Transverse colon (tissue), 4 donors: ENCODE measurements around the gene STK32B. TPM values are rescaled to one million over a fixed set of nuclear protein-coding genes. Genes with fewer than 3 reads are reported as not detected.

Experiments
- DNase-seq: peaks from one replicate; pipeline ENCODE4 v3.0.0-alpha.2; 2019
- H3K27ac ChIP-seq, 4 donors: fragments of 200-600 bp; sonication (generic); 2 replicates each; pipeline ENCODE4 v1.5.1; 2016 to 2018; ENCODE audit warnings: inconsistent platforms in 4 of 4
- H3K27me3 ChIP-seq: fragments of 200-600 bp; sonication (generic); 2 replicates; pipeline ENCODE4 v1.5.1; 2017; ENCODE audit warnings: inconsistent platforms
- H3K36me3 ChIP-seq, 4 donors: fragments of 200-600 bp; sonication (generic); 2 replicates each; pipeline ENCODE4 v1.5.1; 2017 to 2019; ENCODE audit warnings: inconsistent platforms in 4 of 4
- H3K4me1 ChIP-seq, 4 donors: fragments of 200-600 bp; sonication (generic); 2 replicates each; pipeline ENCODE4 v1.5.1; 2017 to 2020; ENCODE audit warnings: inconsistent platforms in 4 of 4
- H3K4me3 ChIP-seq, 4 donors: fragments of 200-600 bp; sonication (generic); 1 replicate in 1 of 4; 2 replicates in 3 of 4; pipeline versions ENCODE4 v1.5.1 to v1.6.1; 2017 to 2019; ENCODE audit warnings: inconsistent platforms in 4 of 4
- H3K9me3 ChIP-seq, 2 donors: fragments of 200-600 bp; sonication (generic); 2 replicates each; pipeline ENCODE4 v1.5.1; 2017 to 2019; ENCODE audit warnings: inconsistent platforms in 2 of 2
- CTCF ChIP-seq, 5 experiments: fragments of 200-600 bp in 3 of 5; fragments of 450-650 bp in 2 of 5; sonication (generic) in 3 of 5; IDR thresholded peaks; 1 replicate in 2 of 5; 2 replicates in 3 of 5; pipeline ENCODE4 v1.5.1; 2016 to 2017; ENCODE audit warnings: antibody characterized with exemption in 5 of 5, inconsistent platforms in 3 of 5, mild to moderate bottlenecking in 2 of 5, moderate library complexity in 1 of 5
- EP300 ChIP-seq: sonication (generic); formaldehyde crosslinking; IDR thresholded peaks from one replicate; pipeline ENCODE4 v1.6.1; 2017; ENCODE audit warnings: antibody characterized with exemption, low read depth
- POLR2A ChIP-seq: fragments of 450-650 bp; IDR thresholded peaks from one replicate; pipeline ENCODE4 v1.6.1; 2016; ENCODE audit warnings: antibody characterized with exemption, mild to moderate bottlenecking, moderate library complexity
- POLR2AphosphoS5 ChIP-seq, 3 donors: sonication (generic); formaldehyde crosslinking; IDR thresholded peaks; one replicate each; pipeline ENCODE4 v1.6.1; 2016; ENCODE audit warnings: antibody characterized with exemption in 3 of 3
- WGBS, 2 donors: methylation state at CpG; one replicate each; pipeline ENCODE4 v1.1.5; 2018; ENCODE audit warnings: low coverage in 1 of 2; 5-methylcytosine and 5-hydroxymethylcytosine counted together
- in situ Hi-C, 4 donors: fragments of 200-750 bp; cut with MboI; loops; one replicate each; pipeline versions ENCODE4 v1.15.0 to v1.15.1; 2017; ENCODE audit warnings: low sequenced_read_pairs in 3 of 4, low pct_ligation_motif_present in 1 of 4, low pct_unique_long_range_greater_than_20kb in 1 of 4
- intact Hi-C: fragments of 100-400 bp; cut with DNase I; formaldehyde crosslinking; loops from one replicate; pipeline ENCODE4 v1.15.1; 2023; ENCODE audit warnings: low total_unique reads
- total RNA-seq, 4 donors: library from RNA; depleted of rRNA; stranded (reverse); fragments of >200 nt; gene quantifications; one replicate each; pipeline ENCODE4 v1.1.0, GENCODE V29; 2016

STK32B gene
- total RNA-seq, 4 donors from 2014 or later = 0.37 to 1.1 (median 0.64) TPM

GRCh38 chr4:5465529-5465928 is 414.2 kb downstream of the STK32B start:
- 76% methylated on average over 4 of the region's 4 CpGs; no CpG with 5 or more reads in 1 of the 2 donors for WGBS, 2 donors
- no peak overlapping the region for H3K4me3 ChIP-seq
- TF ChIP-seq POLR2AphosphoS5 (IDR thresholded peaks at IDR 0.05) (no peak), EP300 (no peak), POLR2A (no peak), CTCF (IDR thresholded peaks at IDR 0.05) (no peak)
- in situ Hi-C loops = no loop called here
- H3K4me1 ChIP-seq = no peaks in the 10 kb centered on the region
- intact Hi-C loops = no loop called here
- H3K27me3 ChIP-seq = no peaks in the 10 kb centered on the region
- DNase-seq = no peak
- H3K27ac ChIP-seq = no peak overlapping the region
- H3K36me3 ChIP-seq = no peaks in the 10 kb centered on the region
- H3K9me3 ChIP-seq = no peaks in the 10 kb centered on the region

DNA sequence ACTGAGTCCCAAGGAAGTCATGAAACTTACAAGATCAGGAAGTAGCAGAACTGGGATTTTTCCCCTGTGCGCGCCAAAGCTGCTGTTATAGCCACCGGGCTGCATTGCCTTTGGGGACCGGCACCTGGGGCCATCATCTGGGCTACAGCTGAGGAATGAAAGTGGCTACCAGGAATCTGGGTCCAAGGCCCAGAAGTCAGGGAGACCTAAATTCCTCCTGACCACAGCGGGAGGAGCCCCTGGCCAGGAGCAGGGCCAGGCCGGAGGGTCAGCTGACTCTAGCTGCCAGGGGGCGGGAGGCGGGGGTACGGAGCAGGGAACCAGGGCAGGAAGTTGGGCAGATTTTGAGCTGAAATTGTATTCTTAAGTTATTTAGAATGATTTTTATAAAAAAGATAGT is 414.7 kb downstream of the STK32B start:
- TF ChIP-seq POLR2AphosphoS5 (IDR thresholded peaks at IDR 0.05) = no peak
- TF ChIP-seq POLR2A = no peak
- TF ChIP-seq CTCF (IDR thresholded peaks at IDR 0.05) = no peak
- no peak for TF ChIP-seq EP300
- in situ Hi-C loops = no loop called here
- Histone ChIP-seq H3K4me1 (no peaks in the 10 kb centered on the region), H3K9me3 (no peaks in the 10 kb centered on the region), H3K27me3 (no peaks in the 10 kb centered on the region), H3K4me3 (no peak overlapping the region), H3K36me3 (no peaks in the 10 kb centered on the region), H3K27ac (no peak overlapping the region)
- intact Hi-C loops = no loop called here
- 80 to 100% methylated on average over 2 to 9 of the region's 9 CpGs for WGBS, 2 donors
- no peak for DNase-seq

- in situ Hi-C loops = no loop called here
- Histone ChIP-seq H3K27ac (no peak overlapping the region), H3K27me3 (no peaks in the 10 kb centered on the region), H3K9me3 (no peaks in the 10 kb centered on the region), H3K4me1 (no peaks in the 10 kb centered on the region), H3K36me3 (no peaks in the 10 kb centered on the region), H3K4me3 (no peak overlapping the region)
- DNase-seq = no peak
- intact Hi-C loops = no loop called here
- TF ChIP-seq POLR2AphosphoS5 (IDR thresholded peaks at IDR 0.05) (no peak), CTCF (IDR thresholded peaks at IDR 0.05) (no peak), EP300 (no peak), POLR2A (no peak)
- WGBS, 2 donors = 81 to 88% methylated on average over 7 to 13 of the region's 13 CpGs
Measured at GRCh38 chr4:5467111-5467510, 415.8 kb downstream of the STK32B start.

DNA sequence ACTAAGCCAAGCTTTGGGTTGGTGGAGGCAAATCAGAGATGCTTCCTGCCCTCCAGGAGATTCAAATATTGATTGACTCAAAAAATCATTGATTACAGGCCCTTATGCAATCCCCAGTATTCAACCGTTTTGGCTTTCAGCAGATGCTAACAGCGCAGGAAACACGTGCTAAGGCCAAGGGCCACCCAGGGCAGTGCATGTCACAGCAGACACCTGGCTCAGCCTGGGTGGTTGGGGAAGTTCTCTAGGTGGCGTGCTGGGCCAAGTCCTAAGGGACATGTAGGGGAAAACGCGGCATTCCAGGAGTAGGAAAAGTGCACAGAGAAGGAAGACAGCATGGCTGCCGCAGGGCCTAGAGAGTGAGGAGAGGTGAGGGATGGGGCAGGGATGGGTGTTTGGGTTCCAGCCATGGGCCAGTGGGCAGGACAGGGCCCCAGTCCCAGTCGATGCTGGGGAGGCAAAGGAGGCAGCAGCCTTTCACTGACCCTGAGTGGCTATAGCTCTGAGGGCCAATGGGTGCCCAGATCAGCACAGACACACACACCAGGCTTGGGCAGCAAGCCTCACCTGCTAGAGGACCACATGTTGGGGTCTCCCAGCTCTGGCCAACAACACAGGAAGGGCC is 418.0 kb downstream of the STK32B start:
- TF ChIP-seq POLR2AphosphoS5 (IDR thresholded peaks at IDR 0.05) = no peak
- TF ChIP-seq EP300 = no peak
- TF ChIP-seq POLR2A = no peak
- TF ChIP-seq CTCF (IDR thresholded peaks at IDR 0.05) = no peak
- 75 to 80% methylated on average over 1 to 8 of the region's 8 CpGs for WGBS, 2 donors
- H3K36me3 ChIP-seq = no peaks in the 10 kb centered on the region
- in situ Hi-C loops (no loop called here), intact Hi-C loops (no loop called here)
- H3K4me1 ChIP-seq = no peaks in the 10 kb centered on the region
- no peak for DNase-seq
- no peaks in the 10 kb centered on the region for H3K9me3 ChIP-seq
- H3K27ac ChIP-seq = no peak overlapping the region
- no peak overlapping the region for H3K4me3 ChIP-seq
- no peaks in the 10 kb centered on the region for H3K27me3 ChIP-seq
